Activated T-helper 17 cell treated with anti-CD3 and anti-CD28 coated beads, Interleukin-2, amount 50 U/mL, for 72 hours (primary cell): ENCODE data around the gene MACO1. TPM values are rescaled to one million over a fixed set of nuclear protein-coding genes. Genes with fewer than 3 reads are reported as not detected.
A peak's percentile ranks its signal among the peaks of the same experiment; 100 is the strongest.
"Not testable (repeated sequence)": the region's sequence is repeated elsewhere in the genome, so short reads cannot be mapped to it uniquely, and the experiment has no call there.

ENCODE experiments used
- ATAC-seq: fragments of 150-1000 bp; cut with Tn5 transposase; replicated peaks from 2 replicates; pipeline ENCODE4 v1.10.0; 2021; ENCODE audit warnings: mild to moderate bottlenecking, moderate library complexity
- H3K27ac Mint-ChIP-seq: one replicate; pipeline ENCODE4 v1.8.0; 2022; ENCODE audit warnings: mixed read lengths
- H3K27me3 Mint-ChIP-seq: one replicate; pipeline ENCODE4 v1.8.0; 2022; ENCODE audit warnings: mixed read lengths
- H3K36me3 Mint-ChIP-seq: one replicate; pipeline ENCODE4 v1.8.0; 2022; ENCODE audit warnings: low read depth, mild to moderate bottlenecking, mixed read lengths
- H3K4me1 Mint-ChIP-seq: one replicate; pipeline ENCODE4 v1.8.0; 2022; ENCODE audit warnings: mixed read lengths
- H3K4me3 Mint-ChIP-seq: one replicate; pipeline ENCODE4 v1.8.0; 2022; ENCODE audit warnings: mild to moderate bottlenecking, mixed read lengths
- H3K9me3 Mint-ChIP-seq: one replicate; pipeline ENCODE4 v1.8.0; 2022; ENCODE audit warnings: mixed read lengths
- total RNA-seq, 2 donors: library from RNA; stranded (reverse); gene quantifications; one replicate each; pipeline ENCODE4 v1.2.3, GENCODE V29; 2022

MACO1 gene
- total RNA-seq, 2 donors from 2014 or later = 12.4 to 18.8 TPM

DNA sequence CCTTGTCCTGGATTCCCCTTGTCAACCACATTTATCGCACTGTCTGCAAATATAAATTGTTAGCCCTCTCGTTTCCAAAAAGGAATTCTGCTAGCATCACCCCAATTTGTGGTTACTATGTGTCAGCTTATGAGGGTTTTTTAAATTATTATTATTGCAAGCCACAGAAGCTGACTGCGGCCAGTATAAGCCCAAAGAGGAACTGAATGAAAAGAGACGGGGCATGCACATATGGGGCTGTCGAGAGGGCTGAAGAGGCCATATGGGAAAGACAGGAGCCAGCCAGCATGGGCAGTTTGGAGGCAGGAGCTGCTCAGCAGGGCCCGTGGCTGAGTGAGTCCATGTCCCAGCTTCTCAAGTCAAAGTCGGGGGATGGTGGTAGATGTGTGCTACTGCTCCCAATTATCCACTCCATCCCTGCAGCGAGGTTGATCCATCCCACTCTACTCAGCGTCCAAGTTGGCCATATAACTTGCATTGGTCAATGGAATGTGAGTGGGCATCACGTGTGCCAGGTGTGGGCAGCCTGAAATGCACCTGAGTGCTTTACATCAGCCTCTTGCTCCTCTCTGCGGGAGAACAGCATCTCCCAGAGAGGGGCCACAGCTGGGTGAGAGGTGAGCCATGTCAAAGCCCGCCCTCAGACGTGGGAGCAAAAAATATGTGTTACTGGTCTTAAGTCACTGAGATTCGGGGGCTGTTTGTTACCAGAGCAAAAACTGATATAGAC lies 75.1 kb downstream of the MACO1 start:
- Mint-ChIP-seq H3K4me3 (peak overlapping the region; percentile 57), H3K4me1 (peaks cover 5% of the 10 kb centered on the region), H3K27ac (peak overlapping the region; percentile 84), H3K9me3 (no peaks in the 10 kb centered on the region), H3K27me3 (no peaks in the 10 kb centered on the region), H3K36me3 (peaks cover 3% of the 10 kb centered on the region)
- ATAC-seq = no peak

DNA sequence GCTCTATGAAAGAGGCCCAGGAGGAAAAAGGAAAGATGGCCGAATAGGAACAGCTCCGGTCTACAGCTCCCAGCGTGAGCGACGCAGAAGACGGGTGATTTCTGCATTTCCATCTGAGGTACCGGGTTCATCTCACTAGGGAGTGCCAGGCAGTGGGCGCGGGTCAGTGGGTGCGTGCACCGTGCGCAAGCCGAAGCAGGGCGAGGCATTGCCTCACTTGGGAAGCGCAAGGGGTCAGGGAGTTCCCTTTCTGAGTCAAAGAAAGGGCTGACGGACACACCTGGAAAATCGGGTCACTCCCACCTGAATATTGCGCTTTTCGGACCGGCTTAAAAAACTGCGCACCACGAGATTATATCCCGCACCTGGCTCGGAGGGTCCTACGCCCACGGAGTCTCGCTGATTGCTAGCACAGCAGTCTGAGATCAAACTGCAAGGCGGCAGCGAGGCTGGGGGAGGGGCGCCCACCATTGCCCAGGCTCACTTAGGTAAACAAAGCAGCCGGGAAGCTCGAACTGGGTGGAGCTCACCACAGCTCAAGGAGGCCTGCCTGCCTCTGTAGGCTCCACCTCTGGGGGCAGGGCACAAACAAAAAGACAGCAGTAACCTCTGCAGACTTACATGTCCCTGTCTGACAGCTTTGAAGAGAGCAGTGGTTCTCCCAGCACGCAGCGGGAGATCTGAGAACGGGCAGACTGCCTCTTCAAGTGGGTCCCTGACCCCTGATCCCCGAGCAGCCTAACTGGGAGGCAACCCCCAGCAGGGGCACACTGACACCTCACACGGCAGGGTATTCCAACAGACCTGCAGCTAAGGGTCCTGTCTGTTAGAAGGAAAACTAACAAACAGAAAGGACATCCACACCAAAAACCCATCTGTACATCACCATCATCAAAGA lies 76.1 kb downstream of the MACO1 start:
- not testable (repeated sequence) for H3K27me3 Mint-ChIP-seq, H3K36me3 Mint-ChIP-seq, H3K9me3 Mint-ChIP-seq, ATAC-seq, H3K4me1 Mint-ChIP-seq
- Mint-ChIP-seq H3K27ac (peak overlapping the region; percentile 84), H3K4me3 (peak overlapping the region; percentile 57)

DNA sequence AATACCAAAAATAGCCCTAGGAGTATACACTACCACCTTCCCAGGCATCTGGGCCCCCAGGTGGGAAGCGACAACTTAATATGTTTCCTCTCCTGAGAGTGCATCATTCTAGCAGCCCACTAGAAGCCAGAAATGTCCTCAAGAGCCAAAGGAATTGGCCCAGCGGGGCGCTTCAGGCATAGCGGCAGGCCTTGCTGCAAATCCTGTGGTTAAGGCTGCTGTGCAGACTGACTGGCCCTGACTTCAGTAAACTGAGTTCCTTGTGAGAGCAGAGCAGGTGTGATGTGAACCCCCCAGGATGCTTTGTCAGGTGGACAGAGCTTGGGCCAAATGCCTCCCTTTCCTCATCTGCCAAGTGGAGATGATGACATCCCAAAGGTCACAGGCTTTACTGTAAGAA lies 83.0 kb downstream of the MACO1 start:
- no peaks in the 10 kb centered on the region for H3K9me3 Mint-ChIP-seq
- H3K27me3 Mint-ChIP-seq = no peaks in the 10 kb centered on the region
- no peak overlapping the region for H3K27ac Mint-ChIP-seq
- H3K4me1 Mint-ChIP-seq = no peaks in the 10 kb centered on the region
- H3K4me3 Mint-ChIP-seq = no peak overlapping the region
- no peak for ATAC-seq
- H3K36me3 Mint-ChIP-seq = no peaks in the 10 kb centered on the region

DNA sequence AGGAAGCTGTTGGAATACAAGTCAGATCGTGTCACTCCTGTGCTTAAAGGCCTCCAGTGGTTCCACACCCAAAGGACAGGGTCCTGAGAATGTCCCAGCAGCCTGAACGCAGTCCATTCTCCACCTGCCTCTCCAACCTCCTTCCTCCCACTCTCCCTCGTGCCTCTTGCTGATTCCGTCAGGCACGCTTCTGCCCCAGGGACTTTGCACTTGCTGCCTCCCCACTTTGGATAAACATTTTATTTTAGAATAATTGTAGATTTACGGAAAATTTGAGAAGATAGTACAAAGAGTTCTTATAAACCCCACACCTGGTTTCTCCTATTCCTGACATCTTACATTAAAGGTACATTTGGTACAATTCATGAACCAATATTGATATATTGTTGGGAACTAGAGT lies 84.3 kb downstream of the MACO1 start:
- H3K27ac Mint-ChIP-seq = no peak overlapping the region
- no peaks in the 10 kb centered on the region for H3K27me3 Mint-ChIP-seq
- no peak for ATAC-seq
- H3K4me3 Mint-ChIP-seq = no peak overlapping the region
- no peaks in the 10 kb centered on the region for H3K36me3 Mint-ChIP-seq
- no peaks in the 10 kb centered on the region for H3K9me3 Mint-ChIP-seq
- H3K4me1 Mint-ChIP-seq = no peaks in the 10 kb centered on the region

DNA sequence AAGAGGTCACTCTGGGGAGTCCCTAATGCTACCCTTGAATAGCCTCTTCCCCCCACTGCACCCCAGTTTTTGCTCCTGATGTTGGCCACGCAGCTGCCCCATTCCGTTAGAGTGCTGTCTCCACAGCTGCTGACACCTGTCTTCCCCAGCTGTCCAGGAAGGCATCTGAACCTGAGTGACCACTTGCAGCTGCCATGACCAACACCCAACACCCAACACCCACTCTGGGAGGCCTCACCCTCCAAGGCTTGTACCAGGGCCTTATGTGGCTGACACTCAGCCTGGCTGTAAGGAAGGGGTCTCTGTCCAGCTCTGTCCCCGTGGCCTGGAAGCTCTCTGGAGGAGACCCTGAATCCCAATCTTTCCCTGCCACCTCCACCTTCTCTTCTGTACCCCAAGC lies 86.0 kb downstream of the MACO1 start:
- H3K27me3 Mint-ChIP-seq = no peaks in the 10 kb centered on the region
- no peaks in the 10 kb centered on the region for H3K36me3 Mint-ChIP-seq
- H3K4me1 Mint-ChIP-seq = no peaks in the 10 kb centered on the region
- no peak overlapping the region for H3K4me3 Mint-ChIP-seq
- H3K9me3 Mint-ChIP-seq = no peaks in the 10 kb centered on the region
- ATAC-seq = no peak
- no peak overlapping the region for H3K27ac Mint-ChIP-seq

DNA sequence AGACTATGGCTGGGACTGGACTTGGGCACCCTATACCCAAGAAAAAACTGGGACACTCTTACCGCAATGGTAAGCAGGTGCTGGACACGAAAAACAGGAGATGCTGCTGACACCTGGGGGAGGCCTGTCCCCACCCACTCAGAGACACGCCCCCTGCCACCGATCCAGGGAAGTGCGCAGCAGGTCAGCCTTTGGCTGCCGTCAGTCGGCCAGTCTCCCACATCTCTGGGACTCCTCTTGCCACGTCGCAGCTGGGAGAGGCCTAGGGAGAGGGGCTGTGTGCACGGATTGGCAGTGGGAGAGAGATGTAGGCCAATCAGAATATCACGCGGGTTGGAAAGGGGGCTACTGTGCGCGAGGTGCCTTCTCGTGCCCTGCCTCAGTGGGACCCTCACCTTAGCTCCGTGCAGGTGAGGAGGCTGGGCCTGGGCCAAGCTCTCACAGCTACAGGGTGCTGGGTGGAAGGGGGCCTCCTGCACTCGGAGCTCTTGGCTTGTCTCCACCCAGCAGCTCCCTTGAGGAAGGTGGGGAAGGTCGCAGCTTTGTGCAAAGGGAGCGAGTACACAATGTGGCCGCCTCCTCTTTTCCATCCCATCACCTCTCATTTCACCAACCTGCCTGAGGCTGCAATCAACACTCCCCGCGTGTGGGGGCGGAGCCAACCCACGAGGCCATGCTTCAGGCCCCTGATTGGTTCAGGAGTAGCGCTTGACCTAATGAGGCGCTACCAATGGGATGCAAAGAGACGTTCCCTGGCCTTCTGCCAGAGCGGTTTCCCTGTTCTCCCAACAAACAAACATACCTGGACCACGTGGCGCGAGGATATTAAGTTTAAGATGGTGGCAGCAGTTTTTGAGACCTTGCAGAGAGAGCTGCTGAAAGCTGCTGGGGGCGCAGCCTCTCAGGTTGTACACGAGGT lies 87.0 kb downstream of the MACO1 start:
- H3K27ac Mint-ChIP-seq = no peak overlapping the region
- H3K27me3 Mint-ChIP-seq = no peaks in the 10 kb centered on the region
- no peaks in the 10 kb centered on the region for H3K9me3 Mint-ChIP-seq
- H3K4me3 Mint-ChIP-seq = no peak overlapping the region
- ATAC-seq = no peak
- H3K36me3 Mint-ChIP-seq = no peaks in the 10 kb centered on the region
- no peaks in the 10 kb centered on the region for H3K4me1 Mint-ChIP-seq

DNA sequence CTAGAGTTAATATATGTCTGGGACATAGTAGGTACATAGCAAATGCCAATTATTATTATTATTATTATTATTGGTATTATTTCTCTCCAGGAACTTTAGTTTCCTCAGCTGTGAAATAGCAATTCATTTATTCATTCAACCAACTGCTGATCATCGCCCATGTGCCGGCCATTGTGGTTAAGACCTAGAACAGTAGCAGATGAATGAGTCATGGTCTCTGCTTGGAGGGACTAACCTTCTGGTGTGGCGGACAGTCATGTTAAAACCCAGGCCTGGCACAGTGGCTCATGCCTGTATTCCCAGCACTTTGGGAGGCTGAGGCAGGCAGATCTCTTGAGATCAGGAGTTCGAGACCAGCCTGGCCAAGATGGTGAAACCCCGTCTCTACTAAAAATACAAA lies 88.9 kb downstream of the MACO1 start:
- peak; percentile 72 for ATAC-seq
- H3K9me3 Mint-ChIP-seq = no peaks in the 10 kb centered on the region
- H3K4me3 Mint-ChIP-seq = no peak overlapping the region
- no peak overlapping the region for H3K27ac Mint-ChIP-seq
- H3K4me1 Mint-ChIP-seq = no peaks in the 10 kb centered on the region
- no peaks in the 10 kb centered on the region for H3K27me3 Mint-ChIP-seq
- no peaks in the 10 kb centered on the region for H3K36me3 Mint-ChIP-seq

DNA sequence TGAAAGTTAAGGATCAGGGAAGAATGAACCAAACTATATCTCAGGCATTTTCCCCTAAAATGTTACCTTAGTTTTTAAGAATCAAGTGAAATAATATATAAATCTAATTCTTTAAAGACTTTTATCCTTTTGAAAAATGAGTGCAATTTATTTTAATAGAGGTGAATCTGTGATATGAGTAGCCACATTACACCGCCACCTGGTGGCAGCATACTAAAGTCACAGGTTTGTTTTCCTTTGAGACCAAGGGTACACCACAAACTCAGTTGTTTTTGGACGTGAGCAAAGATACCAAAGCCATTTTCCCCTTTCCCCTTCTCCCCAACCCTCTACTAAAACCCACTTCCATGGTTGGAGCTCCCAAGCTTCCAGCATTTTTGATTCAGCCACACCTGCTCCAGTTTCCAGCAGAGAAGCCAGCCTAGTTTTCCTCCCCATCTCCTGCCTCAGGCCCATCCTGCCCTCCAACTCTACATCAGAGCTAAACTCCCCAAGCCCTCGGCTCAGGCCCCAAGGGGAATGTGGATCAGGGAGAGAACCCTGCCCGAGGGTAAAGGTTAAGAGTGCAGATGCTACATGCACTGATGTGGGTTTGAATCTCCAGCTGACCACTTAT lies 89.9 kb downstream of the MACO1 start:
- no peaks in the 10 kb centered on the region for H3K36me3 Mint-ChIP-seq
- no peaks in the 10 kb centered on the region for H3K9me3 Mint-ChIP-seq
- no peaks in the 10 kb centered on the region for H3K4me1 Mint-ChIP-seq
- no peak overlapping the region for H3K4me3 Mint-ChIP-seq
- no peaks in the 10 kb centered on the region for H3K27me3 Mint-ChIP-seq
- peak; percentile 60 for ATAC-seq
- peak overlapping the region; percentile 68 for H3K27ac Mint-ChIP-seq

DNA sequence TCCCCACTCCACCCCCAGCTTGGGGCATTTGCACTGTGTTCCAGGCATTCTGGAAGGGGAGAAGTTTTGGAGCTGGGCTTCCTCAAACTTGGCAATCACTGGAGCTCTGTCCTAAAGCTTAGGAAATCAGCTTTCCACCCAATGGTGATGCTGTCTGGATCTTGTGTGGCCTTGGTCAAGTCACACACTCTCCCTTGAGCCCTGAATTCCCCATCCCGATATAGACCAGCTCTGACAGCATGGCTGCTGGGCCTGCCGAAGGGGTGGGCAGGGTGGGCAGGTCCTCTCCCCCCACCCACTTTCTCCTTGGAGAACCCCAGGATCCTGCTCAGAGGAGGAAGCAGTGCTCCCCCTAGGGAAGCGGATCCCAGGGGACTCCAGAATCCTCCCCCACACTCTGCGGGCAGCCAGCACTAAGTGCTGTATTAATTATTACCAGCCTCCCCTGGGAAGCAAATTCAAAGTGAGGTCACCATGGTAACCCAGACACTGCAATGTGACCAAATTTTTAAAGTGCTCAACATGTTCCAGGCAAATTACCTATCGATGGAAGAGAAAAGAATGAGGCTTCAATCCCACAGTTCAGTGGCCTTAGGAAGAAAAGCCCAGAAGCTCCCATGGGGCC lies 91.4 kb downstream of the MACO1 start:
- Mint-ChIP-seq H3K27ac (no peak overlapping the region), H3K4me3 (no peak overlapping the region), H3K36me3 (no peaks in the 10 kb centered on the region), H3K4me1 (no peaks in the 10 kb centered on the region), H3K9me3 (no peaks in the 10 kb centered on the region), H3K27me3 (no peaks in the 10 kb centered on the region)
- no peak for ATAC-seq

DNA sequence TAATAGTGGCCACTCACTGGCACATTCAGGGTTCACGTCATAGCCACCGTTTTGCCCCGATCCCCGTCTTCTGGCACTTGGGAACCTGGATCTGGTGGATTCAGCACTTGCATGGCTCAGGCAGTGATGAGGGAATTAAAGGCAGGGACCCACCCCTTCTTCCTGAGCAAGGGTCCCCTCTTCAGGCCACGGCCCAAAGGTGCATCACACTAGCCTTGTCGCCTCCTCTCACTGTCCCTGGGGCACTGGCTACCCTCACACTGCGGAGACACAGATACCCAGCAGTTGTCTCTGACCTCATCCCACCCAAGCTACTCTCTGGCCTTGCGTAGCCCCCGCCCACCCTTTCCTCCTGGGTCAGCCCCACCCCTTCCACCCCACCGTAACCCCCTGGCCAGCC lies 92.8 kb downstream of the MACO1 start:
- Mint-ChIP-seq H3K27me3 (no peaks in the 10 kb centered on the region), H3K9me3 (no peaks in the 10 kb centered on the region), H3K4me3 (no peak overlapping the region), H3K36me3 (no peaks in the 10 kb centered on the region), H3K4me1 (no peaks in the 10 kb centered on the region), H3K27ac (no peak overlapping the region)
- ATAC-seq = no peak

DNA sequence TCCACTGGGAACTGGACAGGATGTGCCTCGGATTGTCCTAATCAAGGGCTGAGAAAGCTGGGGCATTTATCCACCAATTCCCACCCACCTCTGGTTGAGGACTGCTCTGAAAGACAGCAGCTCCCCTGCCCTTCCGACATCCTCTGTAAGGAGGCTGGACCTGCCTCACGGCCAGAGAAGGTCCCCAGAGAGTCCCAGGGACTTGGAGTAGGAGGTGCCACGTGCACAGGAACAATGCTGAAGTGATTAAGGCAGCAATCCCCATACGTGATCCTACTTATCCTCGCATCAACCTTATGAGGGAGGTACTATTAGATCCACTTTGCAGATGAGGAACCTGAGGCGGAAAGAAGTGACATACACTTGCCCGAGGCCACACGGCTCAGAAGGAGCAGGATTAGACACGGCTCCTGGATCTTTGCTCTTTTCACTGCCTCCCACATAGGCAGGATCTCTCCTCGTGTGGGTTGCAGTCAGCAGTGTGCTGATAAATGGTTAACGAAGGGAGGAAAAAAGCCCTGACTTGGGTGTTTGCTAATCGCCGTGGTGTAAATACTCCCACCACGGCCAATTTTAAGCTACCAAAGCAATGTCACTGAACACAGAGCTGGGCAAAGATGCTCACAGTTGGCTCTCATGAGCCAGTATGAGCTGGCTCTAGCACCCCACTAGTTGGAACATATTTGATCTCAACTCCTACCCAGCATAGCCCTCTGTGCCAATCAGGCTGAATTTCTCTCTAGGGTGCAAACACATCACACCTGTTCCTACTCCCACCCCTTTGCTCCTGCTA lies 94.1 kb downstream of the MACO1 start:
- H3K9me3 Mint-ChIP-seq = no peaks in the 10 kb centered on the region
- ATAC-seq = no peak
- no peak overlapping the region for H3K27ac Mint-ChIP-seq
- no peaks in the 10 kb centered on the region for H3K36me3 Mint-ChIP-seq
- H3K27me3 Mint-ChIP-seq = no peaks in the 10 kb centered on the region
- no peak overlapping the region for H3K4me3 Mint-ChIP-seq
- H3K4me1 Mint-ChIP-seq = no peaks in the 10 kb centered on the region

DNA sequence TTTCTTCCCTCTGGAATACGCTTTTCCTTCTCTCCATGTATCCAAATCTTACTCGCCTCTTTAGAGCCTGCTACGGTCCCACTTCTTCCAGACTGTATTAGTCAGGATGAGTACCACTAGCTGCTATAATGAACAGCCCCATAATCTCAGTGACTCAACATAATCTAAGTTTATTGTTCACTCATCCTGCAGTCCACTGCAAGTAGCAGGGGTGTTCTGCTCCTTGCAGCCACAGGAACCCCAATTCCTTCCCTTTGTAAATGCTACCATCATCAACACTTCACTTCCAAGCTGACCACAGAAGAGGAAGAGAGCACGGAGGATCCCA lies 94.6 kb downstream of the MACO1 start:
- Mint-ChIP-seq H3K36me3 (no peaks in the 10 kb centered on the region), H3K4me1 (no peaks in the 10 kb centered on the region), H3K27ac (no peak overlapping the region), H3K4me3 (no peak overlapping the region), H3K27me3 (no peaks in the 10 kb centered on the region), H3K9me3 (no peaks in the 10 kb centered on the region)
- ATAC-seq = no peak

DNA sequence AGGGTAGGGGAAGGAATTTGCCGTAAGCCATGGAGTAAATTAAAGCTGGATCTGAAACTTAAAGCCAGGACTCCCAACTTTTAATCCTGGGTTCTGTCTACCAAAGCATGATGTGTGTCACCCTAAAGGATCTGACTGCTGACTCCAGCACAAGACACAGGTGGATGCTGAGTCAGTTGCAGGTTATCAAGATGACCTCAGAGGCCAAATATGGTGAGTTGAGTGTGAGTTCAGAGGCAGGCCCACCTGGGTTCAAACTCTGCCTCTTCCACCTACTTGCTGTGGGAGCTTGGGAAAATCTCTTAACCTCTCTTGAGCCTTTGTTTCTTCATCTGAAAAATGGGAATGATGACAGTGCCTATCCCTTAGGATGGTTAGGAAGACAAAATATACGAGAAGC lies 96.1 kb downstream of the MACO1 start:
- Mint-ChIP-seq H3K4me1 (no peaks in the 10 kb centered on the region), H3K36me3 (no peaks in the 10 kb centered on the region)

More for the DNA sequence above, 96.1 kb downstream of the MACO1 start:
- Mint-ChIP-seq H3K27me3 (no peaks in the 10 kb centered on the region), H3K27ac (no peak overlapping the region), H3K4me3 (no peak overlapping the region), H3K9me3 (no peaks in the 10 kb centered on the region)
- no peak for ATAC-seq
